ENCODE measurements around the gene CAPN10.

DNA sequence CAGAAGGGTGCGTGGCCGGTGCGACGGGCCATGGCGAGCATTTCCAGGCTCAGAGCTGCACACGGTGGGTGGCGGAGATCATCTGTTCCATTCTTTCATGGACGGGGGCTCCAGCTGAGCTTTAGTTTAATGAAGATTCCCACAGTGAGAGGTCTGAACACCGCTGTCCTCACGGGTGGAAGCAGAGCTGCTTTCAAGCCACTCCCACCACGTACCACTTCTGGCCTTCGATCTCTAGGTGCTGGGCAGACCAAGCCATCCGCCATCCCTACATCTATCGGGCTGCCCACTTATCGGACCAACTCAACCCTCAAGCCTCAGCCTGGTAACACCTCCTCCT lies 57.2 kb downstream of the CAPN10 start:
- TF ChIP-seq NFE2L1 (CRISPR knock-in tag; IDR thresholded peaks at IDR 0.05) (no peak), MXD4 (CRISPR knock-in tag; IDR thresholded peaks at IDR 0.05; ENCODE audit: borderline replicate concordance) (no peak), SP1 (CRISPR knock-in tag; conservative IDR thresholded peaks at IDR 0.05) (no peak), CTCF (IDR thresholded peaks at IDR 0.05) (no peak), RELA (CRISPR knock-in tag; IDR thresholded peaks at IDR 0.05; ENCODE audit: borderline replicate concordance) (no peak), CREB1 (CRISPR knock-in tag; IDR thresholded peaks at IDR 0.05) (no peak), TEAD4 (CRISPR knock-in tag; IDR thresholded peaks at IDR 0.05) (no peak), ZNF121 (CRISPR knock-in tag; IDR thresholded peaks at IDR 0.05) (no peak)
